GM12878 (cell line): ENCODE results near the gene ACYP1. TPM values are rescaled to one million over a fixed set of nuclear protein-coding genes. Genes with fewer than 3 reads are reported as not detected.

Experiments
- ATAC-seq: fragments of 200-7000 bp; cut with Tn5 transposase; 3 replicates; pipeline ENCODE4 v1.9.1; 2020; ENCODE audit warnings: mild to moderate bottlenecking, moderate library complexity
- BruUV-seq: library from RNA; stranded (reverse); fragments of 400-500 nt; replicated peaks from 2 replicates; lab custom pipeline; 2021; lab: Mats Ljungman, UMichigan
- CTCF ChIA-PET: fragments of 300-600 bp; sonication (Branson Sonifier 250); formaldehyde crosslinking; extraction: SDS; loops from one replicate; lab custom pipeline; 2021; ENCODE audit warnings: inconsistent platforms; lab: Yijun Ruan, JAX
- POLR2A ChIA-PET: fragments of 350-600 bp; formaldehyde crosslinking; extraction: SDS; loops from one replicate; lab custom pipeline; 2021; ENCODE audit warnings: inconsistent platforms; lab: Charles Lee
- RAD21 ChIA-PET: fragments of 300-600 bp; sonication (Branson Sonifier 250); formaldehyde crosslinking; loops from one replicate; lab custom pipeline; 2023; ENCODE audit warnings: antibody characterized with exemption; ENCODE audit not compliant: unreplicated experiment; lab: Charles Lee
- SMC1A ChIA-PET: fragments of 300-600 bp; sonication (Branson Sonifier 250); formaldehyde crosslinking; loops from one replicate; lab custom pipeline; 2023; ENCODE audit not compliant: unreplicated experiment, uncharacterized antibody; lab: Charles Lee
- DNase-seq: peaks from one replicate; pipeline ENCODE4 v3.0.0-alpha.2; 2011; ENCODE audit warnings: low read depth, low spot score
- FAIRE-seq: peaks from 3 replicates; lab custom pipeline; 2011; peaks lifted over from hg19 to GRCh38; lab: Jason Lieb, UNC
- H2AFZ ChIP-seq: 2 replicates; pipeline ENCODE4 v1.6.0; 2011; ENCODE audit warnings: low read depth, low read length, control low read depth; ENCODE audit not compliant: control insufficient read depth
- H3K27ac ChIP-seq: 2 replicates; pipeline ENCODE4 v1.5.1; 2011; ENCODE audit warnings: control low read depth; ENCODE audit not compliant: control insufficient read depth, insufficient read depth
- H3K27me3 ChIP-seq, 2 experiments: replicated peaks in 1 of 2; 2 replicates each; pipeline versions ENCODE4 v1.6.0 to v1.6.1; 2011; ENCODE audit warnings: low read length in 1 of 2; ENCODE audit not compliant: control insufficient read depth in 2 of 2, insufficient read depth in 2 of 2
- H3K36me3 ChIP-seq, 2 experiments: 2 replicates each; pipeline ENCODE4 v1.5.1; 2011; ENCODE audit warnings: low read length in 1 of 2; ENCODE audit not compliant: control insufficient read depth in 2 of 2, insufficient read depth in 2 of 2
- H3K4me1 ChIP-seq: 2 replicates; pipeline ENCODE4 v1.6.1; 2011; ENCODE audit warnings: mild to moderate bottlenecking, low read length, moderate library complexity, mixed read lengths; ENCODE audit not compliant: control insufficient read depth, insufficient read depth
- H3K4me2 ChIP-seq: 2 replicates; pipeline ENCODE4 v1.6.0; 2011; ENCODE audit warnings: control low read depth; ENCODE audit not compliant: control insufficient read depth, insufficient read depth
- H3K4me3 ChIP-seq: fragments of 200-600 bp; sonication (generic); 2 replicates; pipeline ENCODE4 v1.5.1; 2016
- H3K79me2 ChIP-seq: 2 replicates; pipeline ENCODE4 v1.6.0; 2011; ENCODE audit warnings: low read length; ENCODE audit not compliant: control insufficient read depth, insufficient read depth
- H3K9ac ChIP-seq: 2 replicates; pipeline ENCODE4 v1.8.0; 2011; ENCODE audit warnings: low read length, control low read depth, mixed read lengths; ENCODE audit not compliant: control insufficient read depth, insufficient read depth
- H3K9me3 ChIP-seq: replicated peaks from 3 replicates; pipeline ENCODE4 v1.5.1; 2011; ENCODE audit warnings: mild to moderate bottlenecking, low read length; ENCODE audit not compliant: control insufficient read depth, insufficient read depth
- H4K20me1 ChIP-seq: 2 replicates; pipeline ENCODE4 v1.6.0; 2011; ENCODE audit not compliant: control insufficient read depth, insufficient read depth
- CBX3 ChIP-seq: fragments of 200-600 bp; sonication (generic); IDR thresholded peaks from 2 replicates; pipeline ENCODE4 v1.6.1; 2016; ENCODE audit warnings: low read depth, borderline replicate concordance
- CREM ChIP-seq: IDR thresholded peaks from 2 replicates; pipeline ENCODE4 v1.6.1; 2014; ENCODE audit warnings: antibody characterized with exemption, low read depth
- MTA2 ChIP-seq: fragments of 450-650 bp; IDR thresholded peaks from 2 replicates; pipeline ENCODE4 v1.6.1; 2016; ENCODE audit warnings: low read depth, mild to moderate bottlenecking, moderate library complexity
- POLR2A ChIP-seq: IDR thresholded peaks from 2 replicates; pipeline ENCODE4 v1.6.1; 2011; ENCODE audit warnings: low read depth, mild to moderate bottlenecking, low read length
- TCF3 ChIP-seq: IDR thresholded peaks from 2 replicates; pipeline ENCODE4 v1.6.1; 2012; ENCODE audit warnings: low read depth, mild to moderate bottlenecking, low read length, borderline replicate concordance; ENCODE audit not compliant: insufficient read depth
- ZBTB4 ChIP-seq: fragments of 450-650 bp; formaldehyde crosslinking; IDR thresholded peaks from 2 replicates; pipeline ENCODE4 v1.4.0; 2022; ENCODE audit warnings: mild to moderate bottlenecking, moderate library complexity
- WGBS: methylation state at CpG from one replicate; pipeline ENCODE4 v1.1.6; 2016; ENCODE audit warnings: low lambda C conversion rate; ENCODE audit not compliant: insufficient replicate concordance, insufficient coverage; ENCODE audit errors: missing lambda C conversion rate; 5-methylcytosine and 5-hydroxymethylcytosine counted together
- in situ Hi-C: fragments of 300-500 bp; cut with MboI; formaldehyde crosslinking; loops from 9 replicates; pipeline ENCODE4 v1.14.3; 2018; ENCODE audit warnings: mixed read lengths
- intact Hi-C: fragments of 100-400 bp; cut with micrococcal nuclease; formaldehyde crosslinking; loops from one replicate; pipeline ENCODE4 v1.14.2; 2022; ENCODE audit not compliant: unreplicated experiment
- polyA plus RNA-seq, 11 experiments: library from polyadenylated mRNA; depleted of rRNA in 4 of 11; unstranded in 6 of 11; stranded (reverse) in 5 of 11; fragments of >200 nt; fragmentation: Nextera tagmentation in 4 of 11; fragmentation: Illumina TruSeq in 1 of 11; extraction: Ambion mirVana in 4 of 11; extraction: Trizol in 1 of 11; gene quantifications; 1 replicate in 1 of 11; 2 replicates in 10 of 11; pipeline versions ENCODE4 v1.2.1 to v1.2.3, GENCODE V29; 2011 to 2016; ENCODE audit warnings: inconsistent platforms in 2 of 11, missing spikeins in 2 of 11, low read depth in 1 of 11
- total RNA-seq, 4 experiments: library from RNA; depleted of rRNA in 3 of 4; stranded (reverse); fragments of >200 nt in 3 of 4; fragmentation: Illumina TruSeq in 1 of 4; extraction: Trizol in 1 of 4; gene quantifications; 2 replicates each; pipeline versions ENCODE4 v1.2.1 to v1.2.3, GENCODE V29; 2013 to 2021

Gene ACYP1
- total and polyA plus RNA-seq, 10 of the 15 experiments (the other 5 are each of a cell fraction or from before 2014, with no cell fraction given), result 18.2 to 52.6 (median 43.5) TPM

DNA sequence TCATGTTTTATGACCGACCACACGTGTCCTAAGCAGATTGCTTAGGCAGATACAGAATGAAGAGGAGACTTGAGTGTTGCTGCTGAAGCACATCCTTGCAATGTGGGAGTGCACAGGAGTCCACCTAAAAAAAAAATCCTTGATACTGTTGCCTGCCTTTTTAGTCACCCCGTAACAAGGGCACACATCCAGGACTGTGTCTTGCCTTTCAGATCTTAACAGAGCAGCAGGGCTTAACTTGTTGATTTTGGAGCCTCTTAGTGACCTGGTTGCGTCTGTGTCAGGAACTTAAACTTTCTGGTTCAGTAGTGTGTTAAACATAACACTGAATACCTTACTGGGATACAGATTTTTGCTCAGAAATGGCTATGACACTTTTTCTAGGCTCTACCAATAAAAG is 54.6 kb downstream of the ACYP1 start:
- H3K9me3 ChIP-seq, result no peaks in the 10 kb centered on the region
- SMC1A ChIA-PET, result no interaction called here
- no peak for DNase-seq
- RAD21 ChIA-PET, result no interaction called here
- TF ChIP-seq CREM, result no peak
- 0 out of 2 replicates have a peak, but pooled peaks have one; percentile 11 for TF ChIP-seq POLR2A
- no peak for TF ChIP-seq ZBTB4 (CRISPR knock-in tag)
- no peak for TF ChIP-seq TCF3
- TF ChIP-seq CBX3, result no peak
- TF ChIP-seq MTA2, result no peak
- POLR2A ChIA-PET, result no interaction called here
- no peak overlapping the region for H3K9ac ChIP-seq
- CTCF ChIA-PET, result no interaction called here
- H3K79me2 ChIP-seq, result peaks cover 2% of the 10 kb centered on the region
- no peaks in the 10 kb centered on the region for H3K4me1 ChIP-seq
- intact Hi-C loops, result no loop called here
- ATAC-seq, result no peak
- 99% methylated on average over 4 of the region's 4 CpGs for WGBS
- in situ Hi-C loops, result no loop called here
- H3K4me2 ChIP-seq, result no peak overlapping the region
- H3K27me3 ChIP-seq, result no peaks in the 10 kb centered on the region
- peaks cover 8 to 32% of the 10 kb centered on the region in 2 experiments for H3K36me3 ChIP-seq
- no peak overlapping the region for H3K4me3 ChIP-seq
- no peak for FAIRE-seq
- H3K27ac ChIP-seq, result no peak overlapping the region
- H2AFZ ChIP-seq, result no peak overlapping the region
- BruUV-seq, result no TSS peak
- no peaks in the 10 kb centered on the region for H4K20me1 ChIP-seq
